A204.1 (cell line): ENCODE measurements around the gene IRF5.
"Not testable (repeated sequence)": the region's sequence is repeated elsewhere in the genome, so short reads cannot be mapped to it uniquely, and the experiment has no call there.

Experiments
- FAIRE-seq: peaks from 2 replicates; lab custom pipeline; 2012; peaks lifted over from hg19 to GRCh38; lab: Jason Lieb, UNC

The IRF5 gene

DNA sequence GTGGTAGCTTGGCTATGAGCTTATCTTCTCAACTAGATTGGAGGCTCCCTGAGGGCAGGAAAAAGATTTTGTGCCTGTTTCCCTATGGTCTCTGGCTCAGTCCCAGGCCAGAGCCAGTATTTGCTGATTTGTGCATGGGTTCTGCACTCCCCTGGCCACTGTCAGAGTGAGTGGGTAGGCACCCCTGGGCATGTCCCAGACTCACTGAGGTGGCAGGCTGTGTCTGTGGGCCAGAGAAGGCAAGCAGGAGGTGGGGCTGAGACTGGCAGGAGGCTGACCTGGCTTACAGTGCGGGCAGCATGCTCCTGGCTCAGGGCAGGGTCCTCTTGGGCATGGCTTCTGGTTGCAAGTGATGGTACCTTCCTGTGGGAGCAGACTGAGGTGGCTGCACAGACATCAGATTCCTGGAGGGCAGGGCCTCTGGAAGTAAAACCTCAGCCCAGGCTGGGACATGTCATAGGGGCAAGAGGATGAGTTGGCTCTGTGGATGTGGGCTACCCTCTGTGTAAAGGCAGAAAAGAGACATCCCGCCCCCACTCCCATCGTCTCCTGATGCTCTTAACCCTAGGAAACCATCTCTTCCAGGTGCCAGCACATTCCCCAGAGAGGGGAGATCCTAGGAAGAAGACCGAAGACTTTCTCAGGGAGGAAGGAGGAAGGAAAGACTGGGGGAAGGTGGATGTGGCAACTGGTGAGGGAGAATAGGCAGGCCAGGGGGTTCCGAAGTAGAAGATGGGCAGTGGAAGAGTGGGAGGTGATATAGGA is 31.5 kb upstream of the IRF5 start:
- FAIRE-seq = no peak

DNA sequence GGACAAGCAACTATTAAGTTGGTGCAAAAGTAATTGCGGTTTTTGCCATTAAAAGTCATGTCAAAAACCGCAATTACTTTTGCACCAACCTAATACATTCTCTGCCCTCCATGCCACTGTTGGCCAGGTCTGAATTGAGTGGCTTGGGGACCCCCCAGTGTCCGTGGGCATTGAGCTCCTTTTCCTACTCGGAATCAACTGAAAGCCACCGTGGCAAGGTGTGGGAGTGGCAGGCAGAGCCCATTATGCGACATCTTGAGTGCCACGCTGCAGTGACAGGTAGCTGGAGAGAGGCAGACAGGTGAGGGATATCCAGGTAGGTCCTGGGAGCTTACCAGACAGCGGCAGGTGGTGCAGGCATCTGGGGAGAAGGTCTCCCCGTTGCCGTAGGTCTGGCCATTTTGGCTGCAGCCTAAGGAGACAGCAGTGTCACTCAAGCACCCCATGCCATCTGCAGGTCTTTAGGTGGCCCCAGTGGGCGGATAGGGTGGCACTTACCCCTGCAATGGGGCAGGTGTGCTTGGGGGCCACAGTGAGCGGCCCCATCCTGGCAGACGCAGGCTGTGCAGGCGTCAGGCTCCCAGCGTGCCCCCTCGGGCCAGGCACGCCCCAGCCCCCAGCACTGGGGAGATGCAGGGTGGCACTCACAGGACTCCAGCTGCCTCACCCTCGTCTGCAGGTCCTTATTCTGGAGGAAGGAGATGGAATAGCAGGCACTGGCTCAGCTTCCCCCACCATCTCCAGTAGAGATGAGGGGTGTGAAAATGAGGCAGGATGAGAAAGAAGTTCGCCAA is 30.8 kb upstream of the IRF5 start:
- no peak for FAIRE-seq

DNA sequence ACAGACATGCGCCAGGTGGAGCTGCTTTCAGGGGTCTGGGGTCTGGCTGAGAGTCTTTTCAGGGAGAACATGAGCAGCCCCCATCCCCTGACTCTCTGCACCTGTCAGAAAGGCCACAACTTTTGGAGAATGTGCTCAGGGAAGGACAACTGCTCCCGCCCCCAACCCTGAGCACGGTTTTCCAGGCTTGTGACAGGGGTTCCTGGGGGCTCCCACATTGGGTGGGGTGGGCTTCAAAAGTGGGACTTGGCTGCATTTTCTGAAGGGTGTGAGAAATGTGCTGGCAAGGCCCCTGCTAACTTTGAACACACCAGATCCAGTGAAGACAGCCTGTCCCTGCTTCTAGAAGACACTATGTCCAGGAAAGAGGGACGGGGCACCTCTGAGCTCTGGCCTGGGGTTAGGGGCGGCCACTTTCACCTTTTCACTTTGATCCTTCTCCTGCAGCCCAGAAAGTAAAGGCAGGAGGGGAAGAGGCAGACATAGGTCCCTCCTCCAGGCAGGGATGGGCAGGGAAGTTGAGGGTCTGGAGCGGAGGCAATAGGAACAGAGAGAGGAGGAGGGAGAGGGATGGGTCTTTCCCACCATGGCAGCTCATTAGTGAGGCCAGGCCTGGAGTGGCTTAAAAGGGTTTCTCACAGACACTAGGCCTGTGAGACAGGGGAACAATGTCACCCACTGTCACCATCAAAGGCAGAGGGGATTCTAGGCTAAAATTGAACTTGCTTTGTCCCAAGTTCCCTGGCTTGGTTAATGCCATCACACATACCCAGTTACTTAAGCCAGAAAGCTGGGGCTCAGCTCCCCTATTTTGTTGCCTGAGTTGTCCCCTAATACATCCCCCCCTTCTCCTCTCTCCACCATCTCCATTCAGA is 28.7 kb upstream of the IRF5 start:
- FAIRE-seq = no peak

DNA sequence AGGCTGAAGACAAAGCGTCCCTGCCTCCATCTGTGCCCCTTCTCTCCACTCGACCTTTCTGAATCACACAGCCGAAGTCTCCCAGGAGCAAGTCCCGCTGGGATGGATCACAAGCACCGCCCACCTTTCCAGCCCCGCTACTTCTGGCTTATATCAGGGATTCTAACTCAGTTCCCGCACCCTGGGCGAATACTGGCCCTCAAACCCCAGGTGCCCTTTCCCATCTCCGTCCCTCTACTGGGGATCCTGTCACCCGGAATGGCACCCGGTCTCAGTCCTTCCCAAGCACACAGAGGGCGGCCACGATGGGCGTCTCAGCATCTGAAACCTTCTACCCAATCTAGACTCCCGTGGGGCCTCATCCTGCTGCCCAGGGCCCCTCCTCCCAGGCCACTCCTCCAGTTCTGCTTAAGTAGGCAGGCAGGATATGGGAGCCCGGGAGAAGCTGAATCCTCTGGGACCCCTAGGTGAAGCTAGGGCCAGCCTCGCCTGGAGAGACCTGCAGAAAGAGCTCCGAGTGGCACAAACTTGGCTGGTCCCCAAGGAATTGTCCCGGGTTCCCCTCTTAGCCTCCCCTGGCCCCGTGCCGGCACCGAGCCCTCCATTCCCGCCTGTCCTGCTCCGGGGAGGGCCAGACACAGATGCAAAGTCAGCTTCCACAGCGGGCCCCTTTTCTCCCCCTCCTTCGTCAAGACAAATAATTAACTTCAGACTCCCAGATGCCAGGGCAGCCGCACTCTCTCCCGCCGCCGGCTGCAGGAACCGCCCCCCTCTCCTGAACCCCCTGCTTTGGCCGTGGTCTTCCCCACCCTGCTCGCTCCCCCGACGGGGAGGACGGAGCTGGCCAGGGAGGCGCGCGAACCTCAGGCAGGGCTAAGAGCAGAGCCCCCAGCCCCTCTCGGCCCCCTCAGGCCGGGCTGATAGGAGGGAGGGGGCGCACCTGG is 27.8 kb upstream of the IRF5 start:
- no peak for FAIRE-seq

DNA sequence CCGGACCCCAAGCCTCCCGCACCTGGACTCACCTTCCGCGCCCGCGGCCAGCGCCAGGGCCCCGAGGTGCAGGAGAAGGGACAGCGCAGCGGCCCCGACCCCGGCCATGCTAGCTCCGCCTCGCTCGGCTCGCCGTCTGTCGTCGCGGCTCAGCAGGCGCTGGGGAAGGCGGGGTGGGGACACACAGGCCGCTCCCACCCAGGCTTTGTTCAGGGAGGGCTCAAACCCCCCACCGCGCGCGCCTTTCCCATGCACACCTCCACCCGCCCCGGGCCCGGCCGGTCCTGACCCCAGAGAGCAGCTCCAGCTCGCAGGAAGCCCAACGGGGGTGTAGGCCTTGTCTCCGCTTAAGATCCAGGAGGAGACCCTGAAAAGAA is 27.2 kb upstream of the IRF5 start, which contains the start of gene KCP:
KCP (minus strand) TSS at position 141 of the 377 bp plus-strand sequence; CDS start at position 108, 33 bp downstream.
- no peak for FAIRE-seq

DNA sequence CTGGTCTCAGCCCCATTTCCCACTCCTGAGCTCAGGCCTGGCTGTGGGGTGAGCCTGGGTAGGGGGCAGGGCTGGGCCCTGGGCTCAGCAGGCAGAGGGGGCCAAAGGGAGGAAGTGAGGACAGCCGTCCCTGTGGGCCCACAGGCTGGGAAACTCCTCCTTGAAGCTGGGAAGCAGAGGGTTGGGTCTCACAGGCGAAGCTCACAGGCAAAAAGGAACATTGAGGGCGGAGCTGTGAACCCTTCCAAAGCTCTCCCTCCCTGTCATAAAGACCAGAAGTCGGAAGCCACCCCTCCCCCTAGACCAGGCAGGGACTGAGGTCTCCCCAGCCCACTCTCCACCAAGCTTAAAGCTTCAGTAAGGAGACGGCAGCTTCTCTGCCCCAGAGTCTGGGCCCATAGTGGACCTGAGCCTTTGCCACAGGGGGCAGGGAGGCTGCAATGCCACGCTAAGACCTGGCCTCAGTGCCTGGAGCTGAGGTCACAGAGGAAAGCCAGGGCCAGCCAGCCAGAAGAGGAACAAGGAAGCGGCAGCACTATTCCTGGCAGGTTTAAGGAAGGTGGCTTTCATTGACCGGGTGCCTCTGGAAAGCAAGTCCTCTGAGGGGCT is 26.2 kb upstream of the IRF5 start:
- no peak for FAIRE-seq

DNA sequence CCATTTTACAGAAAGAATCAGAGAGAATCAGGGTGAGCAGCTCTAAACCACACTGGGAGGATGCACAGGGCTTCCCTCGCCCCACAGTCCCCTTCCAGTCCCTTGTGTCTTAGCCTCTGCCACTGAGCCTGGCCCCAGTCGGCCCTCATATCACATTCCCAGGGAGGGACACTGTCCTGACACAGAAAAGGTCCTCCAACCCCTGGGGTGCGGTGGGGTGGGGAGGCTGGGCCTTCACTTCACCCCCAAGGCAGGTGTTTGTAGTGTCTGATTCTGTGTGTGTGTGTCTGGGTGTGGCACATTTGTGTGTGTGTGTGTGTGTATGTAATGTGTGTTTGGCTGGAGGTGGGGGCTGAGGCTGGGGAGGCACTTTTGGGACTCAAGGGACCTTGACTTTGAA is 25.4 kb upstream of the IRF5 start:
- FAIRE-seq = no peak

DNA sequence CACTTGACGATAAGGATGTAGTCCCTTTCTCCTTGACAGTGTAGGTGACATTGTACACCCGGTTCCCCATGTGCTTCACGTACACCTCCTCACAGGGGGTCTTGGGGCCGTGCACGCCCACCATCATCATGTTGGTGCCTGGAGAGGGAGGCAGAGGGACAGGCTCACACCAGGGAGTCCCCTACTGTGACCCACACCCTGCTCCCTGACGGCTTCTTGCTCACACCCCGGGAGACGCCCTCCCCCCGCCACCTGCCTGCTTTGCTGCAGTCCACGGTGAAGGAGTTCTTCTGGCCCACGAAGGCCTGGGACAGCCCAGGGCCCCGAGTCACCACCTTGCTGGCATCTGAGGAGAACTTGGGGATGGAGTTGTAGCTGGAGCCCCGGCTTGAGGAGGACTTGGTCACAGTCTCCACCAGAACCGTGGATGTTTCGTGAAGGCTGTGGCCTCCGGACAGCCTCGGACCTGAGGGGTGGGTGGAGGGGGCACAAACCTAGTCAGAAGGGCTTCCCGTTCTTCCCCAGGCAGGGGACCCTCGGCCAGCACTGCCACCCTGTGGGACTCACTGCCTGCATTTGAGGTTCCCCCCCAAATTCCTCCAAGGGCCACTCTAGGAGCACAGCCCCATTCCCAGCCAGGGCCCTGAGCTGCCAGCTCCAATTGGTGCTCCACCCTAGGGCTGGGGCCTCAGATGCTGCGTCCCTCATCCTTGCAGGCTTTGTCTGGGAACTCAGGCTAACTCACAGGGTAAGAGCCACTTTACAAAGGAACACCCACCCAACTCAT is 24.8 kb upstream of the IRF5 start:
- not testable (repeated sequence) for FAIRE-seq

DNA sequence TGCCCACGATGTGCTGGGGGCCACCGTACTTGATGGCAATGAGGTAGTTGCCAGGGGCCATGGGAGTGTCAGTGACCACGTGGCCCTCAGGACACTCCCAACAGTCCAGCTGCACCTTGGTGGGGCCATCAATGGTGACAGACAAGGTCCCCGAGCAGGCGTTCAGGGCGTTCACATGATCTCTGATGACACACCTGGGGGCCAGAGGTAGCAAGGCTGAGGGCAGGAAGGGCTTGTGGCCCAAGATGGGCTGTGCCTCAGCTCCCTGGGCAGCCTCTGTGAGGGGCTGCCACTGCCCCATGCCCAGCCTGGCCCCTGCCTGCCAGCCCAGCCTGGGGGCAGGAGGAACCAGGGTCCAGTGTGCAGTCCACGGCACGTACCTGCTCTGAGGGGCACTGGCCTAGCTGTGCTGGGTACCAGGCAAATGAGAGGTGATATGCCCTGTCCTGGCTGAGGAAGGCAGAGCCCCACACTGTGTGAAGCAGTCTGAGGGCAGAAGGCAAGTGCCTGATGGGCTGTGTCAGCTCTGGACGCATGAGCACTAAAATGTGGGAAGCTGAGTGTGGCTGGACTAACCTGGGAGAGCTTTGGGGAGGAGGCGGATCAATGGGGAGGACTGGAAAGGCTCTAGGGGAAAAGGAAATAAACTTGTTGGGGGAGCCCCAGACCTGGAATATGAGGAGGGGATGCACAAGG is 23.7 kb upstream of the IRF5 start:
- no peak for FAIRE-seq

DNA sequence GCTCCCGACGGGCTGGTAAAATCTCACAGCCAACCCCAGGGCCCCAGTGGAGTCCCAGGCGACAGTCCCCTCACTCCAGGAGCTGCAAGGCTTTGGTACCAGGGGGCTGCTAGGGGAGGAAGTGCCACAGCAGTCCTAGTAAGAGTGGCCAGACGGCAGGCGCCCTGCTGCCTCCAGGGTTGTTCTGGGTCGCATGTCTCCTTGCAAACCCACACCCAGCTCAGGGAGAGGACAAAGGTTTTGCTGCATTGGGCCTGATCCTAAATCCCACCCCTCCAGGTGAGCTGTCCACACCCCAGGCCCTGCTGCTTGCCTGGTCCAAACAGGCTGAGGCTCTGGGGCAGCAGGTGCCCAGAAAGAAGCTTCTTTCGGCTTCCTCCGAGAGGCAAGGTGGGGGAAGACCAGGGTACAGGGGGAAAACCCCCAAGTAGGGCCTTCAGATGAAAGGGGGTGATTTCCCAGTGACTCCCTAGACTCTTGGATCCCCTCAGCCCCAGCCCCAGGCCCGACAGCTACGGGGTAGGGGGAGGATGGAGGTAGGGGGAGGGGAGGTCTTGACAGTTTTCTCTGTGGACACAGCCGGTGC is 23.1 kb upstream of the IRF5 start:
- no peak for FAIRE-seq

DNA sequence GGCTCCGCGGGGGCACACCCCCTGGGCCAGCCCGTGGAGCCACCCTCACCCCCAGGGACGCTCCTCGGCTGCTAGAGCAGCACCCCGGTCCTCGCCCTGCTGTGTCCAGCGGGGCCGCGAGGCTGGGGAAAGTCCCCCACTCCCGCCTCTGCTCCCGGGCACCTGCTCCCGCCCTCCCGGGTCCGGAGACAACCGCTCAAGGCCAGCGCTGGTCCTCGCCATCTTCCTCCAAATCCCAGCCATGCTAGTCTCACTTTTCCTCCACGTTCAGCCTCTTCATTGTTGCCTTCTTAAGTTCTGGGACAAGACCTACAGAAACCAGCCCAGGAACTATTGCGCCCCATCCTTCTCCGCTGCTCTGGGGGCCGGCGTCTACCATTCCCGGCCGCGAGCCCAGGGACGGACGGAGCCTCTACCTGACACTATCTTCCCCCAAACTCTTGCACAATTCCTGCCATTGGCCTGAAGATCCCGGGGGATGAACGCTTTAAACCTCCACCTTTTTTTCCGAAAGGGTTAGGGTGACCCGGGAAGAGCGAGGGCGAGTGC is 22.4 kb upstream of the IRF5 start:
- no peak for FAIRE-seq

DNA sequence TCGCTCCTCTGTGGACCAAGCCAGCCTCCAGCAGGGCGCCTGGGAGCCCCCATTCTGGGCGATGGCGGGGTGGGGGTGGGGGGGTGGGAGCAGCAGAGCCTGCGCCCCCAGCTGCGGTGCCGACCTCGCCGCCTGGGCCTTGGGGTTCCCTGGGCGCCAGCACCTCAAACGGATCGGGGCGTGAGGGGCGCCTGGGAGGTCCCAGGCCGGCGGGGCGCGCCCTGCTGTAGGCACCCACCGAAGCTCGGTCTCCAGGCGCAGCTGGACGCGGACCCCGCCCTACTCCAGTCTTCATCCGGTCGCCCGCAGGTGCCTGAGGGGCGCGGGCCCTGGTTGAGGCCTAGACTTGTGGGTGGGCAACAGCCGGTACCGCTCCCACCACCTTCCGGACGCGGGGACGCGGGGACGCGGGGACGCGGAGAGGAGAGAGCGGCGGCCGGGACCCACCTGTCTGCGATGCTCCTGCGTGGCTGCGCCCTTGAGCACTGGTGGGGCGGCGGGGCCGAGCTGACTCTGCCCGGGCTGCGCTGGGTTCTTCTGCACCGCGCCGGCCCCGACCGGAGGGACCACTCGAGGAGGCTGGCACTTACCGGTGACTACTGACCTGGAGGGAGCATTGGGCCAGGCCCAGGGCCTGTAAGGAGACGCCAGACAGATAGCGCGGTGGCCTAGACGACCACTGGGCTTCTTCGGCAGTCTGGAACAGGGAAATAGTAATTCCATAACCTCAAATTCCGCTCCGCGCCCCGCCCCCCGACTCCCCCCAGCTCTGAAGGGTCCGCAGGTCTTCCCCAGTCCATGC is 21.7 kb upstream of the IRF5 start:
- no peak for FAIRE-seq

DNA sequence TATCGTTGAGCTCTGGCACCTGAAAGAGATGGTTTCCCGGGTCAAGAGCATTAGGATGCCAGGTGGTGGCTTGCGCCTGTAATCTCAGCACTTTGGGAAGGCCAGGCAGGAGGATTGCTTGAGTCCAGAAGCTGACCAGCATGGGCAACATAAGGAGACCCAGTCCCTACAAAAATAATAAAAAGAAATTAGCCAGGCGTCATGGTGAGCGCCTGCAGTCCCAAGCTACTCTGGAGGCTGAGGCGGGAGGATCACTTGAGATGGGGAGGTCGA is 21.1 kb upstream of the IRF5 start:
- no peak for FAIRE-seq

DNA sequence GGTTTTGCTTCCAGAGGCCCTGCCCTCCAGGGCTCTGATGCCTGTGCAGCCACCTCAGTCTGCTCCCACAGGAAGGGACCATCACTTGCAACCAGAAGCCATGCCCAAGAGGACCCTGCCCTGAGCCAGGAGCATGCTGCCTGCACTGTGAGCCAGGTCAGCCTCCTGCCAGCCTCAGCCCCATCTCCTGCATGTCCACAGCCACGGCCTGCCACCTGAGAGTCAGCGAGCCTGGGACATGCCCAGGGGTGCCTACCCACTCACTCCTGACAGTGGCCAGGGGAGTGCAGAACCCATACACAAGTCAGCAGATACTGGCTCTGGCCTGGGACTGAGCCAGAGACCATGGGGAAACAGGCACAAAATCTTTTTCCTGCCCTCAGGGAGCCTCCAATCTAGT is 20.6 kb upstream of the IRF5 start:
- FAIRE-seq = no peak

DNA sequence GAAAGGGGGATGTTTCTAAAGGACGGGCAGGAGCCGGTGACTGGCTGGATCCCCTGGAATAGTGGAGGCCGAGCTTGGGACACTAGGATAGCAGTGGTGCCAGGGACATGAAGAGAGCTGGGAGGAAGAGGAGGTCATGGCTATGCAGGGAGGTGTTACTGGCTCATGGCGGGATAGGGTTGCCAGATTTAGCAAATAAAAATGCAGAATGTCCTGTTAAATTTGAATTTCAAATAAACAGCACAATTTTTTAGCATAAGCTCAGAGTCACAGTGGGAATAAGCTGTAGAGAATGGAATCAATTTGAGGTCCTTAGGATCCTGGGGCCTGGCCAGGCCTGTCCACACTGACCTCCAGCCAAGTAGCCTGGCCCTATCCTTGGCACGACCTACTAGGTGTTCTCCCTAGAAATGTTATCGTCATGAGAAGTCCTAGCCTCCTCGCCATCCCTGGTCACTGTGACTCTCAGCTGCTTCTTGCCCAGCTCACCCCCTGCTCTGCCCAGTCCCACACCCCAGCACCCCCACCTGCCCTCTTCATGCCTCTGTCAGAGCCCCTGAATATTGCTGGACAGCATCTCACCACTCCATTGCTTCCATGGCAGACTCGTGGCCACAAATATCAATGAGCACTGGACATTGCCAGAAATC is 19.6 kb upstream of the IRF5 start:
- no peak for FAIRE-seq

DNA sequence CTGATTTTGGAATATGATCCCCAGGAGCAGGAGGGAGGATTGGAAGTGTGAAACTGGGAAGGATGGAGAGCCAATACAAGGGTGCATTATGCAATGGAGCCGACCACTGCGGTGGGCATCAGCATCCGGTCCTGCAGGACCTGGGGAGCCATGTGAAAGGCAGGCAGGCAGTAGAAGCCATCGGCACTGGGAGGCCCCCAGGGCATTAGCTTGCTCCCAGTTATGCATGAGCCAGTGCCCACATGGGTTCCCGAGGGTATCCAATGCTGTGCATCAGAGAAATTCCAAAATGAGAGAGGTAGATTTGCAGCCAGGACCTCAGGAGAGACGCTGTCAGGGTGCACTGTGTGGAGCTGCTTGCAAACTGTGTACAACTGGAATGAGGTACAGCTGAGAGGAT is 18.5 kb upstream of the IRF5 start:
- FAIRE-seq = no peak

DNA sequence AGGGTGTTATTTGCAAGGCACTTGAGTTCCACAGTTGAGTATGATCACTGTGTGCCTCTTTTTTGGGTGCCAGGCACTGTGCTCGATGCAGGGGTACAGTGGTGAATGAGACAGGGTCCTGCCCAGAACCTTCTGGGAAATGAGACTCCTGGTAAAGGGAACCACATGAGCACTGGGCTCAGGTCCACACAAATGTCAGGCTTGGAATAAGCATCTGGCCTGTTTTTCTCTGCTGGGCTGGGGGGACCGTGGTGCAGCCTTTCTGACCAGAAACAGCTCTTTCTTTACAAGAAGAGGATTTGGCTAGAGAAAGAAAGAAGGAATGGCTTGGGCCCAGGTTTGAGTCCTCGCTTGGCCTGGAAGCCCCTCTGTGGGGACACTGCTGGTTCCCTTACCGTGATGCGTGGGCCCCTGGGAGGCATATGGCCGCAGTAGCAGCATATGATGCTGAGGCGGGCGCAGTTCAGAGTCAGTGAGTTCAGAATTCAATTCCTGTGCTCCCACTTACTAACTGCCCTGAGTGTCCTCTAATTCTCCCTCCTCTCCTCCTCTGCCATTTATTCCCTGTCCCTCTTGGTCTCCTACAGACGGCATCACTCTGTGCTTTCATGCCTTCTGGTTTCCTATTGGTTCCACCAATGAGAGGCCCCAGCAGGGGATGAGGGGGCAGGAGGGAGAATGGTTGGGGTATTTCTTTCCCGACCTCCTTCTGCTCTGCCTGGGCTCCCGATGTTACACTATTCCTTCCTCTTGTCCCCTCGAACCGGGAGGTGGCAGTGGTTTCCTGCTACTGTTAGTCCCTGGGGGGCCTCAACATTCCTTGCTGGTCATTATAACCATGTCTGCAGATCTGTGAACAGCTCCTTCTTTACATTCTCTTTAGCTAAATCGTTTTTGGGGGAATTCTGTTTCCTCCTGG is 17.6 kb upstream of the IRF5 start:
- FAIRE-seq = no peak
